Transverse colon (tissue), 4 donors: ENCODE measurements around the gene RPS2.

Experiments used
- CTCF ChIP-seq, 5 experiments: fragments of 200-600 bp in 3 of 5; fragments of 450-650 bp in 2 of 5; sonication (generic) in 3 of 5; IDR thresholded peaks; 1 replicate in 2 of 5; 2 replicates in 3 of 5; pipeline ENCODE4 v1.5.1; 2016 to 2017; ENCODE audit warnings: antibody characterized with exemption in 5 of 5, inconsistent platforms in 3 of 5, mild to moderate bottlenecking in 2 of 5, moderate library complexity in 1 of 5
- EP300 ChIP-seq: sonication (generic); formaldehyde crosslinking; IDR thresholded peaks from one replicate; pipeline ENCODE4 v1.6.1; 2017; ENCODE audit warnings: antibody characterized with exemption, low read depth
- POLR2A ChIP-seq: fragments of 450-650 bp; IDR thresholded peaks from one replicate; pipeline ENCODE4 v1.6.1; 2016; ENCODE audit warnings: antibody characterized with exemption, mild to moderate bottlenecking, moderate library complexity
- POLR2AphosphoS5 ChIP-seq, 3 donors: sonication (generic); formaldehyde crosslinking; IDR thresholded peaks; one replicate each; pipeline ENCODE4 v1.6.1; 2016; ENCODE audit warnings: antibody characterized with exemption in 3 of 3

GRCh38 chr16:1912215-1912543 lies 52.4 kb downstream of the RPS2 start:
- TF ChIP-seq CTCF (IDR thresholded peaks at IDR 0.05) (no peak), EP300 (no peak), POLR2A (no peak), POLR2AphosphoS5 (IDR thresholded peaks at IDR 0.05) (no peak)
